PC-3 (cell line): ENCODE results near the gene PLIN5.

Experiments
- CTCF ChIP-seq: fragments of 300-600 bp; sonication (generic); conservative IDR thresholded peaks from 2 replicates; pipeline ENCODE4 v1.5.1; 2017; ENCODE audit warnings: antibody characterized with exemption, low read depth, mild to moderate bottlenecking, low read length
- EZH2 ChIP-seq: fragments of 300-600 bp; sonication (generic); IDR thresholded peaks from one replicate; pipeline ENCODE4 v1.6.1; 2017; ENCODE audit warnings: antibody characterized with exemption, mild to moderate bottlenecking, low read length; ENCODE audit not compliant: unreplicated experiment

- no peak for TF ChIP-seq CTCF
- TF ChIP-seq EZH2, result no peak
Measured at GRCh38 chr19:4539693-4540581, 4.9 kb upstream of the PLIN5 start, which contains the start of gene LRG1.
